ENCODE measurements around the gene XYLT1.

DNA sequence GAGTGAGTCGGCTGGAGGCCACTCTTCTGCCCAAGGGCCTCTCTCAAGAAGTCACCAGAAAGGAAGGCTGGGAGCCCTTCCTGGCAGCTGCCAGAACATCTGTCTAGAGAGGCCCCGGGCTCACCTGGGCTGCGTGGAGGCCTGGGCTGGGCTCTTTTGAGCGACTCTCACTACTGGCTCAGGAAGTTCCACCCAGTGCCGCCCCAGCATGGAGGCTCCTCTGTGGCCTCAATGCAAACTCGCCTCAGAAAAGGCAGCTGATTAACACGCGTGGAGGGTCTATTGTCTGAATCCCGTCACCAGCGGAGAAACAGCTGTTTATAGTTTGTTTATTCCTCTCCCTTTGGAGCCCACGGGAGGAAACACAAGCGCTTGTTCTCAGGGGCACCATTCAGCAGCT lies 25.3 kb downstream of the XYLT1 start:
- TF ChIP-seq MAX (IDR thresholded peaks at IDR 0.05; ENCODE audit: low read depth) (no peak), RFX5 (IDR thresholded peaks at IDR 0.05; ENCODE audit: low read length) (no peak), SIN3A (IDR thresholded peaks at IDR 0.05; ENCODE audit: borderline replicate concordance, low read depth, low read length) (no peak), TAF1 (IDR thresholded peaks at IDR 0.05; ENCODE audit: borderline replicate concordance, low read depth, low read length) (no peak), NRF1 (IDR thresholded peaks at IDR 0.05; ENCODE audit: low read depth, low read length) (no peak), ZBTB33 (IDR thresholded peaks at IDR 0.05; ENCODE audit: borderline replicate concordance, low read depth) (no peak), POLR2AphosphoS5 (IDR thresholded peaks at IDR 0.05; ENCODE audit: low read depth, low read length) (no peak), GABPA (IDR thresholded peaks at IDR 0.05; ENCODE audit: low read depth) (no peak), NFIC (IDR thresholded peaks at IDR 0.05; ENCODE audit: borderline replicate concordance) (no peak)
- TF ChIP-seq, protein P1, sequence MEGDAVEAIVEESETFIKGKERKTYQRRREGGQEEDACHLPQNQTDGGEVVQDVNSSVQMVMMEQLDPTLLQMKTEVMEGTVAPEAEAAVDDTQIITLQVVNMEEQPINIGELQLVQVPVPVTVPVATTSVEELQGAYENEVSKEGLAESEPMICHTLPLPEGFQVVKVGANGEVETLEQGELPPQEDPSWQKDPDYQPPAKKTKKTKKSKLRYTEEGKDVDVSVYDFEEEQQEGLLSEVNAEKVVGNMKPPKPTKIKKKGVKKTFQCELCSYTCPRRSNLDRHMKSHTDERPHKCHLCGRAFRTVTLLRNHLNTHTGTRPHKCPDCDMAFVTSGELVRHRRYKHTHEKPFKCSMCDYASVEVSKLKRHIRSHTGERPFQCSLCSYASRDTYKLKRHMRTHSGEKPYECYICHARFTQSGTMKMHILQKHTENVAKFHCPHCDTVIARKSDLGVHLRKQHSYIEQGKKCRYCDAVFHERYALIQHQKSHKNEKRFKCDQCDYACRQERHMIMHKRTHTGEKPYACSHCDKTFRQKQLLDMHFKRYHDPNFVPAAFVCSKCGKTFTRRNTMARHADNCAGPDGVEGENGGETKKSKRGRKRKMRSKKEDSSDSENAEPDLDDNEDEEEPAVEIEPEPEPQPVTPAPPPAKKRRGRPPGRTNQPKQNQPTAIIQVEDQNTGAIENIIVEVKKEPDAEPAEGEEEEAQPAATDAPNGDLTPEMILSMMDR (IDR thresholded peaks at IDR 0.05) = no peak
- TF ChIP-seq, protein P2, sequence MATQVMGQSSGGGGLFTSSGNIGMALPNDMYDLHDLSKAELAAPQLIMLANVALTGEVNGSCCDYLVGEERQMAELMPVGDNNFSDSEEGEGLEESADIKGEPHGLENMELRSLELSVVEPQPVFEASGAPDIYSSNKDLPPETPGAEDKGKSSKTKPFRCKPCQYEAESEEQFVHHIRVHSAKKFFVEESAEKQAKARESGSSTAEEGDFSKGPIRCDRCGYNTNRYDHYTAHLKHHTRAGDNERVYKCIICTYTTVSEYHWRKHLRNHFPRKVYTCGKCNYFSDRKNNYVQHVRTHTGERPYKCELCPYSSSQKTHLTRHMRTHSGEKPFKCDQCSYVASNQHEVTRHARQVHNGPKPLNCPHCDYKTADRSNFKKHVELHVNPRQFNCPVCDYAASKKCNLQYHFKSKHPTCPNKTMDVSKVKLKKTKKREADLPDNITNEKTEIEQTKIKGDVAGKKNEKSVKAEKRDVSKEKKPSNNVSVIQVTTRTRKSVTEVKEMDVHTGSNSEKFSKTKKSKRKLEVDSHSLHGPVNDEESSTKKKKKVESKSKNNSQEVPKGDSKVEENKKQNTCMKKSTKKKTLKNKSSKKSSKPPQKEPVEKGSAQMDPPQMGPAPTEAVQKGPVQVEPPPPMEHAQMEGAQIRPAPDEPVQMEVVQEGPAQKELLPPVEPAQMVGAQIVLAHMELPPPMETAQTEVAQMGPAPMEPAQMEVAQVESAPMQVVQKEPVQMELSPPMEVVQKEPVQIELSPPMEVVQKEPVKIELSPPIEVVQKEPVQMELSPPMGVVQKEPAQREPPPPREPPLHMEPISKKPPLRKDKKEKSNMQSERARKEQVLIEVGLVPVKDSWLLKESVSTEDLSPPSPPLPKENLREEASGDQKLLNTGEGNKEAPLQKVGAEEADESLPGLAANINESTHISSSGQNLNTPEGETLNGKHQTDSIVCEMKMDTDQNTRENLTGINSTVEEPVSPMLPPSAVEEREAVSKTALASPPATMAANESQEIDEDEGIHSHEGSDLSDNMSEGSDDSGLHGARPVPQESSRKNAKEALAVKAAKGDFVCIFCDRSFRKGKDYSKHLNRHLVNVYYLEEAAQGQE (IDR thresholded peaks at IDR 0.05; ENCODE audit: low read depth, low read length) = no peak
- TF ChIP-seq, protein P3, sequence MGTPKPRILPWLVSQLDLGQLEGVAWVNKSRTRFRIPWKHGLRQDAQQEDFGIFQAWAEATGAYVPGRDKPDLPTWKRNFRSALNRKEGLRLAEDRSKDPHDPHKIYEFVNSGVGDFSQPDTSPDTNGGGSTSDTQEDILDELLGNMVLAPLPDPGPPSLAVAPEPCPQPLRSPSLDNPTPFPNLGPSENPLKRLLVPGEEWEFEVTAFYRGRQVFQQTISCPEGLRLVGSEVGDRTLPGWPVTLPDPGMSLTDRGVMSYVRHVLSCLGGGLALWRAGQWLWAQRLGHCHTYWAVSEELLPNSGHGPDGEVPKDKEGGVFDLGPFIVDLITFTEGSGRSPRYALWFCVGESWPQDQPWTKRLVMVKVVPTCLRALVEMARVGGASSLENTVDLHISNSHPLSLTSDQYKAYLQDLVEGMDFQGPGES (IDR thresholded peaks at IDR 0.05; ENCODE audit: low read depth, low read length) = no peak
- TF ChIP-seq, protein P4, sequence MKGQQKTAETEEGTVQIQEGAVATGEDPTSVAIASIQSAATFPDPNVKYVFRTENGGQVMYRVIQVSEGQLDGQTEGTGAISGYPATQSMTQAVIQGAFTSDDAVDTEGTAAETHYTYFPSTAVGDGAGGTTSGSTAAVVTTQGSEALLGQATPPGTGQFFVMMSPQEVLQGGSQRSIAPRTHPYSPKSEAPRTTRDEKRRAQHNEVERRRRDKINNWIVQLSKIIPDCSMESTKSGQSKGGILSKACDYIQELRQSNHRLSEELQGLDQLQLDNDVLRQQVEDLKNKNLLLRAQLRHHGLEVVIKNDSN (IDR thresholded peaks at IDR 0.05; ENCODE audit: borderline replicate concordance, low read depth) = no peak

Data from SK-N-SH (cell line).